DMS79 (cell line): ENCODE data around the gene NOBOX.
"Not testable (repeated sequence)": the region's sequence is repeated elsewhere in the genome, so short reads cannot be mapped to it uniquely, and the experiment has no call there.

Experiments used
- DNase-seq: peaks from one replicate; lab custom pipeline; 2025; lab: John Stamatoyannopoulos, UW

NOBOX gene

GRCh38 chr7:144403649-144404061 lies at the start of gene NOBOX:
NOBOX (minus strand) TSS chr7:144403693.
- no peak for DNase-seq

- no peak for DNase-seq
These were observed 48.6 kb upstream of the NOBOX start for GRCh38 chr7:144452064-144452463.

- DNase-seq, result no peak
These were observed 42.1 kb upstream of the NOBOX start for GRCh38 chr7:144445590-144445989.

GRCh38 chr7:144439717-144440205 lies 36.3 kb upstream of the NOBOX start:
- DNase-seq, result no peak

- no peak for DNase-seq
These were observed 35.3 kb upstream of the NOBOX start for GRCh38 chr7:144438759-144439158.

- DNase-seq, result no peak
These were observed 34.1 kb upstream of the NOBOX start for GRCh38 chr7:144437370-144438191.

- DNase-seq, result no peak
These were observed 33.0 kb upstream of the NOBOX start for GRCh38 chr7:144436500-144436899.

- no peak for DNase-seq
These were observed 24.9 kb upstream of the NOBOX start for GRCh38 chr7:144428431-144428830.

GRCh38 chr7:144427539-144427938 lies 24.0 kb upstream of the NOBOX start:
- not testable (repeated sequence) for DNase-seq

- not testable (repeated sequence) for DNase-seq
These were observed 15.4 kb upstream of the NOBOX start for GRCh38 chr7:144418931-144419330.

- DNase-seq, result no peak
These were observed 12.8 kb upstream of the NOBOX start for GRCh38 chr7:144416341-144416740.

- DNase-seq, result no peak
These were observed 12.4 kb upstream of the NOBOX start for GRCh38 chr7:144415858-144416257.

- no peak for DNase-seq
These were observed 11.3 kb upstream of the NOBOX start for GRCh38 chr7:144414815-144415214.

GRCh38 chr7:144410441-144410840 lies 6.9 kb upstream of the NOBOX start:
- DNase-seq, result no peak

- no peak for DNase-seq
These were observed 4.6 kb upstream of the NOBOX start for GRCh38 chr7:144408121-144408520.

- DNase-seq, result peak; percentile 11
These were observed 3.9 kb upstream of the NOBOX start for GRCh38 chr7:144407266-144407931.

GRCh38 chr7:144404946-144405345 lies 1.5 kb upstream of the NOBOX start:
- DNase-seq, result no peak

- DNase-seq, result no peak
These were observed 391 bp downstream of the NOBOX start for GRCh38 chr7:144403102-144403501.

- no peak for DNase-seq
These were observed 2.0 kb downstream of the NOBOX start for GRCh38 chr7:144401490-144401889.

- no peak for DNase-seq
These were observed 3.5 kb downstream of the NOBOX start for GRCh38 chr7:144399946-144400345.

- no peak for DNase-seq
These were observed 4.6 kb downstream of the NOBOX start for GRCh38 chr7:144398911-144399310.

GRCh38 chr7:144398291-144398690 lies 5.2 kb downstream of the NOBOX start:
- no peak for DNase-seq

GRCh38 chr7:144397086-144397485 lies 6.4 kb downstream of the NOBOX start:
- DNase-seq, result no peak
